ENCODE results near the gene ABCC6. TPM values are rescaled to one million over a fixed set of nuclear protein-coding genes. Genes with fewer than 3 reads are reported as not detected.
"Not testable (repeated sequence)": the region's sequence is repeated elsewhere in the genome, so short reads cannot be mapped to it uniquely, and the experiment has no call there.

ABCC6 gene
- total RNA-seq, 1 experiment from 2014 or later: not detected

- no peak overlapping the region for H3K4me3 ChIP-seq (ENCODE audit: low read depth, low read length, poor library complexity, severe bottlenecking)
- no peaks in the 10 kb centered on the region for H3K36me3 ChIP-seq (ENCODE audit: insufficient read depth, low read length, poor library complexity, severe bottlenecking)
- H3K27ac ChIP-seq (ENCODE audit: low read depth, low read length, poor library complexity, severe bottlenecking): no peak overlapping the region
- ChIA-PET CTCF (no interaction called here), POLR2A (ENCODE audit: low non-redundant PET) (no interaction called here)
- DNase-seq (ENCODE audit: low spot score): no peak
- no peaks in the 10 kb centered on the region for H3K4me1 ChIP-seq (ENCODE audit: insufficient read depth, low read length, poor library complexity, severe bottlenecking)
- intact Hi-C loops (cut with micrococcal nuclease; ENCODE audit: unreplicated experiment): no loop called here
- H3K27me3 ChIP-seq (replicated peaks; ENCODE audit: insufficient read depth, low read depth, low read length, poor library complexity): no peaks in the 10 kb centered on the region
- TF ChIP-seq EZH2 (IDR thresholded peaks at IDR 0.05; ENCODE audit: borderline replicate concordance, low read depth, low read length, poor library complexity, severe bottlenecking): no peak
- TF ChIP-seq, protein P1, sequence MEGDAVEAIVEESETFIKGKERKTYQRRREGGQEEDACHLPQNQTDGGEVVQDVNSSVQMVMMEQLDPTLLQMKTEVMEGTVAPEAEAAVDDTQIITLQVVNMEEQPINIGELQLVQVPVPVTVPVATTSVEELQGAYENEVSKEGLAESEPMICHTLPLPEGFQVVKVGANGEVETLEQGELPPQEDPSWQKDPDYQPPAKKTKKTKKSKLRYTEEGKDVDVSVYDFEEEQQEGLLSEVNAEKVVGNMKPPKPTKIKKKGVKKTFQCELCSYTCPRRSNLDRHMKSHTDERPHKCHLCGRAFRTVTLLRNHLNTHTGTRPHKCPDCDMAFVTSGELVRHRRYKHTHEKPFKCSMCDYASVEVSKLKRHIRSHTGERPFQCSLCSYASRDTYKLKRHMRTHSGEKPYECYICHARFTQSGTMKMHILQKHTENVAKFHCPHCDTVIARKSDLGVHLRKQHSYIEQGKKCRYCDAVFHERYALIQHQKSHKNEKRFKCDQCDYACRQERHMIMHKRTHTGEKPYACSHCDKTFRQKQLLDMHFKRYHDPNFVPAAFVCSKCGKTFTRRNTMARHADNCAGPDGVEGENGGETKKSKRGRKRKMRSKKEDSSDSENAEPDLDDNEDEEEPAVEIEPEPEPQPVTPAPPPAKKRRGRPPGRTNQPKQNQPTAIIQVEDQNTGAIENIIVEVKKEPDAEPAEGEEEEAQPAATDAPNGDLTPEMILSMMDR (conservative IDR thresholded peaks at IDR 0.05; ENCODE audit: low read depth, low read length): no peak
- no peaks in the 10 kb centered on the region for H3K9me3 ChIP-seq (ENCODE audit: low read depth, low read length, poor library complexity, severe bottlenecking)
- no TSS peak for BruUV-seq (replicated peaks)
Measured at GRCh38 chr16:16150117-16150877, 73.0 kb downstream of the ABCC6 start.

DNA sequence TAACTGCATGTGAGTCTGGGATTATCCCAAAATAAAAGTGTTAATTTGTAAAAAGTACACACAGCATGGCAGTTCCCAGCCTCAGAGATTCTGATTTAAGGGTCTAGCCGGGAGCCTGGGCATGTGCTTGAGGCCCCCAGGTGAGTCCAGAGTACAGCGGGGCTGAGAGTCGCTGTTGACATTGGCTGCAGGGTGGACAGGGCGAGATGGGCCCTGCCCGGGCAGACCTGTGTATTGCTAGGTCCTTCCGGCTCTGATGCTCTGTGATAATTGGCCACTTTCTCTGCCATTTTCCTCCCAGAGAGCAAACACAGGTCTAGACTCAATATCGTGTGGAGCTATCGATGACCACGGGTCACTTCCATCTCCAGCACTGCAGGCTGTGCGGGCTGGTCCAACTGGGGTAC lies 73.6 kb downstream of the ABCC6 start:
- ChIA-PET POLR2A (ENCODE audit: low non-redundant PET) (no interaction called here), CTCF (no interaction called here)
- Histone ChIP-seq H3K27ac (ENCODE audit: low read depth, low read length, poor library complexity, severe bottlenecking) (no peak overlapping the region), H3K4me1 (ENCODE audit: insufficient read depth, low read length, poor library complexity, severe bottlenecking) (no peaks in the 10 kb centered on the region), H3K27me3 (replicated peaks; ENCODE audit: insufficient read depth, low read depth, low read length, poor library complexity) (no peaks in the 10 kb centered on the region), H3K9me3 (ENCODE audit: low read depth, low read length, poor library complexity, severe bottlenecking) (no peaks in the 10 kb centered on the region), H3K36me3 (ENCODE audit: insufficient read depth, low read length, poor library complexity, severe bottlenecking) (no peaks in the 10 kb centered on the region), H3K4me3 (ENCODE audit: low read depth, low read length, poor library complexity, severe bottlenecking) (no peak overlapping the region)
- BruUV-seq (replicated peaks): no TSS peak
- TF ChIP-seq EZH2 (IDR thresholded peaks at IDR 0.05; ENCODE audit: borderline replicate concordance, low read depth, low read length, poor library complexity, severe bottlenecking): no peak
- TF ChIP-seq, protein P1 (conservative IDR thresholded peaks at IDR 0.05; ENCODE audit: low read depth, low read length): no peak
- intact Hi-C loops (cut with micrococcal nuclease; ENCODE audit: unreplicated experiment): no loop called here
- DNase-seq (ENCODE audit: low spot score): no peak

DNA sequence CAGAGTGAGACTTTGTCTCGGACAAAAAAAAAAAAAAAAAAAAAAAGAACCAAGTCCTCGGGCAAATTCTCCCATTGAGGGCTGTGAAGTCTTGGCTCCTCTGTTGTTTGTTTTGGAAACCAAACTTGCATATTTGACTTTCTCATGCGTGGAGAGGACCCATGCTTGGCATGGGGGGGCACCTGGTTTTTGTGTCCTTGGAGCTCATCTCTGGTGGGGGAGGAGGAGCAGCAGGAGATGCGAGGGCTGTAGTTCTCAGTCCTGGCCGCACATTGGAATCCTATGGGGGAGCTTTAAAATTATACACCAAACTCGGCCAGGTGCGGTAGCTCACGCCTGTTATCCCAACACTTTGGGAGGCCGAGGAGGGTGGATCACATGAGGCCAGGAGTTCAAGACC lies 74.5 kb downstream of the ABCC6 start:
- DNase-seq (ENCODE audit: low spot score): no peak
- ChIA-PET POLR2A (ENCODE audit: low non-redundant PET) (no interaction called here), CTCF (no interaction called here)
- Histone ChIP-seq H3K4me3 (ENCODE audit: low read depth, low read length, poor library complexity, severe bottlenecking) (no peak overlapping the region), H3K4me1 (ENCODE audit: insufficient read depth, low read length, poor library complexity, severe bottlenecking) (no peaks in the 10 kb centered on the region), H3K36me3 (ENCODE audit: insufficient read depth, low read length, poor library complexity, severe bottlenecking) (no peaks in the 10 kb centered on the region), H3K9me3 (ENCODE audit: low read depth, low read length, poor library complexity, severe bottlenecking) (no peaks in the 10 kb centered on the region), H3K27me3 (replicated peaks; ENCODE audit: insufficient read depth, low read depth, low read length, poor library complexity) (no peaks in the 10 kb centered on the region), H3K27ac (ENCODE audit: low read depth, low read length, poor library complexity, severe bottlenecking) (no peak overlapping the region)
- intact Hi-C loops (cut with micrococcal nuclease; ENCODE audit: unreplicated experiment): no loop called here
- no peak for TF ChIP-seq EZH2 (IDR thresholded peaks at IDR 0.05; ENCODE audit: borderline replicate concordance, low read depth, low read length, poor library complexity, severe bottlenecking)
- TF ChIP-seq, protein P1 (conservative IDR thresholded peaks at IDR 0.05; ENCODE audit: low read depth, low read length): no peak
- BruUV-seq (replicated peaks): no TSS peak

- DNase-seq (ENCODE audit: low spot score); H3K4me1 ChIP-seq (ENCODE audit: insufficient read depth, low read length, poor library complexity, severe bottlenecking); H3K9me3 ChIP-seq (ENCODE audit: low read depth, low read length, poor library complexity, severe bottlenecking); CTCF ChIA-PET; BruUV-seq (replicated peaks); POLR2A ChIA-PET (ENCODE audit: low non-redundant PET); intact Hi-C loops (cut with micrococcal nuclease; ENCODE audit: unreplicated experiment); H3K27ac ChIP-seq (ENCODE audit: low read depth, low read length, poor library complexity, severe bottlenecking); H3K36me3 ChIP-seq (ENCODE audit: insufficient read depth, low read length, poor library complexity, severe bottlenecking); H3K27me3 ChIP-seq (replicated peaks; ENCODE audit: insufficient read depth, low read depth, low read length, poor library complexity); H3K4me3 ChIP-seq (ENCODE audit: low read depth, low read length, poor library complexity, severe bottlenecking): not testable (repeated sequence)
Measured at GRCh38 chr16:16148000-16148599, 75.2 kb downstream of the ABCC6 start.
